ENCODE results near the gene COL9A1. TPM values are rescaled to one million over a fixed set of nuclear protein-coding genes. Genes with fewer than 3 reads are reported as not detected.

Gene COL9A1
- total and polyA plus RNA-seq, 2 experiments from 2014 or later = 1.6 to 2.3 TPM

GRCh38 chr6:70219943-70220613, 82.8 kb downstream of the COL9A1 start:
- H3K79me2 ChIP-seq = no peaks in the 10 kb centered on the region
- H3K36me3 ChIP-seq (replicated peaks; ENCODE audit: insufficient read depth, low read depth) = no peaks in the 10 kb centered on the region
- H3K9me3 ChIP-seq (ENCODE audit: low read depth) = no peaks in the 10 kb centered on the region
- TF ChIP-seq EZH2phosphoT487 (IDR thresholded peaks at IDR 0.05; ENCODE audit: low read depth, severe bottlenecking, unreplicated experiment) = no peak
- TF ChIP-seq EZH2 (IDR thresholded peaks at IDR 0.05; ENCODE audit: borderline replicate concordance) = no peak
- no peak for TF ChIP-seq CTCF (IDR thresholded peaks at IDR 0.05; ENCODE audit: poor library complexity)
- H2AFZ ChIP-seq = no peak overlapping the region
- H4K20me1 ChIP-seq (ENCODE audit: insufficient read depth, poor library complexity, severe bottlenecking) = no peaks in the 10 kb centered on the region
- WGBS (ENCODE audit: low lambda C conversion rate, missing lambda C conversion rate) = 89% methylated on average over 1 of the region's 1 CpG
- no peaks in the 10 kb centered on the region for H3K27me3 ChIP-seq
- no peak for DNase-seq (ENCODE audit: low spot score)
- no peak overlapping the region for H3K4me2 ChIP-seq
- H3K27ac ChIP-seq = no peak overlapping the region
- no peaks in the 10 kb centered on the region for H3K9me2 ChIP-seq (replicated peaks; ENCODE audit: insufficient read depth)
- H3K4me3 ChIP-seq = no peak overlapping the region
- peaks cover 13% of the 10 kb centered on the region for H3K4me1 ChIP-seq (ENCODE audit: insufficient read depth)

GRCh38 chr6:70216767-70217166, 86.1 kb downstream of the COL9A1 start:
- Histone ChIP-seq H2AFZ (no peak overlapping the region), H3K27ac (no peak overlapping the region), H3K4me2 (no peak overlapping the region), H3K79me2 (no peaks in the 10 kb centered on the region), H3K27me3 (no peaks in the 10 kb centered on the region), H3K9me3 (ENCODE audit: low read depth) (no peaks in the 10 kb centered on the region), H3K9me2 (replicated peaks; ENCODE audit: insufficient read depth) (no peaks in the 10 kb centered on the region), H4K20me1 (ENCODE audit: insufficient read depth, poor library complexity, severe bottlenecking) (no peaks in the 10 kb centered on the region), H3K4me1 (ENCODE audit: insufficient read depth) (peaks cover 3% of the 10 kb centered on the region), H3K4me3 (no peak overlapping the region), H3K36me3 (replicated peaks; ENCODE audit: insufficient read depth, low read depth) (no peaks in the 10 kb centered on the region)
- 82% methylated on average over 8 of the region's 8 CpGs for WGBS (ENCODE audit: low lambda C conversion rate, missing lambda C conversion rate)
- no peak for DNase-seq (ENCODE audit: low spot score)
- TF ChIP-seq EZH2 (IDR thresholded peaks at IDR 0.05; ENCODE audit: borderline replicate concordance) (no peak), EZH2phosphoT487 (IDR thresholded peaks at IDR 0.05; ENCODE audit: low read depth, severe bottlenecking, unreplicated experiment) (no peak), CTCF (IDR thresholded peaks at IDR 0.05; ENCODE audit: poor library complexity) (no peak)

- no peaks in the 10 kb centered on the region for H3K9me2 ChIP-seq (replicated peaks; ENCODE audit: insufficient read depth)
- no peak for TF ChIP-seq CTCF (IDR thresholded peaks at IDR 0.05; ENCODE audit: poor library complexity)
- no peak for TF ChIP-seq EZH2 (IDR thresholded peaks at IDR 0.05; ENCODE audit: borderline replicate concordance)
- TF ChIP-seq EZH2phosphoT487 (IDR thresholded peaks at IDR 0.05; ENCODE audit: low read depth, severe bottlenecking, unreplicated experiment) = no peak
- WGBS (ENCODE audit: low lambda C conversion rate, missing lambda C conversion rate) = 89% methylated on average over 4 of the region's 4 CpGs
These were observed 87.3 kb downstream of the COL9A1 start for GRCh38 chr6:70215460-70216108.

More at GRCh38 chr6:70215460-70216108, 87.3 kb downstream of the COL9A1 start:
- Histone ChIP-seq H2AFZ (no peak overlapping the region), H3K36me3 (replicated peaks; ENCODE audit: insufficient read depth, low read depth) (no peaks in the 10 kb centered on the region), H3K4me3 (no peak overlapping the region), H3K79me2 (no peaks in the 10 kb centered on the region), H3K27ac (no peak overlapping the region), H3K9me3 (ENCODE audit: low read depth) (no peaks in the 10 kb centered on the region), H3K4me1 (ENCODE audit: insufficient read depth) (no peaks in the 10 kb centered on the region), H3K4me2 (no peak overlapping the region), H4K20me1 (ENCODE audit: insufficient read depth, poor library complexity, severe bottlenecking) (no peaks in the 10 kb centered on the region), H3K27me3 (no peaks in the 10 kb centered on the region)
- no peak for DNase-seq (ENCODE audit: low spot score)

Measured in hepatocyte (in vitro differentiated cells).